Natural killer cell (primary cell): ENCODE results near the gene GRID1. TPM values are rescaled to one million over a fixed set of nuclear protein-coding genes. Genes with fewer than 3 reads are reported as not detected.

Experiments
- ATAC-seq, 3 donors: fragments of 150-1000 bp in 2 of 3; fragments of 200-7000 bp in 1 of 3; cut with Tn5 transposase; 1 replicate in 1 of 3; 2 replicates in 2 of 3; pipeline ENCODE4 v1.10.0; 2021; ENCODE audit warnings: mild to moderate bottlenecking in 2 of 3, moderate library complexity in 2 of 3
- DNase-seq, 2 donors: peaks; one replicate each; pipeline versions ENCODE4 v3.0.0 to v3.0.0-alpha.2; 2013 to 2021; ENCODE audit warnings: mixed read lengths in 1 of 2
- H3K27ac ChIP-seq: one replicate; pipeline ENCODE4 v1.5.1; 2013; ENCODE audit warnings: mild to moderate bottlenecking, low read length
- H3K27me3 ChIP-seq: one replicate; pipeline ENCODE4 v1.6.1; 2013; ENCODE audit warnings: low read length; ENCODE audit not compliant: control insufficient read depth, insufficient read depth
- H3K36me3 ChIP-seq: one replicate; pipeline ENCODE4 v1.6.1; 2013; ENCODE audit warnings: low read length; ENCODE audit not compliant: control insufficient read depth, insufficient read depth
- H3K4me1 ChIP-seq: one replicate; pipeline ENCODE4 v1.6.1; 2013; ENCODE audit warnings: low read length; ENCODE audit not compliant: control insufficient read depth, insufficient read depth
- H3K4me3 ChIP-seq: one replicate; pipeline ENCODE4 v1.5.1; 2013; ENCODE audit warnings: low read length
- H3K9me3 ChIP-seq: one replicate; pipeline ENCODE4 v1.6.1; 2013; ENCODE audit warnings: low read length; ENCODE audit not compliant: control insufficient read depth, insufficient read depth
- H3K27ac Mint-ChIP-seq, 2 donors: one replicate each; pipeline ENCODE4 v1.8.0; 2022; ENCODE audit warnings: mild to moderate bottlenecking in 2 of 2, mixed read lengths in 2 of 2, moderate library complexity in 1 of 2
- H3K27me3 Mint-ChIP-seq, 2 donors: one replicate each; pipeline ENCODE4 v1.8.0; 2022; ENCODE audit warnings: low read depth in 2 of 2, mixed read lengths in 2 of 2
- H3K36me3 Mint-ChIP-seq: one replicate; pipeline ENCODE4 v1.8.0; 2022; ENCODE audit warnings: mixed read lengths
- H3K4me1 Mint-ChIP-seq, 2 donors: one replicate each; pipeline ENCODE4 v1.8.0; 2022; ENCODE audit warnings: mixed read lengths in 2 of 2
- H3K4me3 Mint-ChIP-seq: one replicate; pipeline ENCODE4 v1.8.0; 2022; ENCODE audit warnings: mild to moderate bottlenecking, moderate library complexity, mixed read lengths
- H3K9me3 Mint-ChIP-seq, 2 donors: one replicate each; pipeline ENCODE4 v1.8.0; 2022; ENCODE audit warnings: mixed read lengths in 2 of 2
- CTCF ChIP-seq: fragments of 200-600 bp; IDR thresholded peaks from one replicate; pipeline ENCODE4 v1.8.0; 2022; ENCODE audit warnings: antibody characterized with exemption
- WGBS: methylation state at CpG from one replicate; pipeline ENCODE4 v1.1.7; 2013; ENCODE audit warnings: missing lambda C conversion rate; ENCODE audit not compliant: insufficient coverage; 5-methylcytosine and 5-hydroxymethylcytosine counted together
- intact Hi-C: fragments of 100-400 bp; cut with micrococcal nuclease; formaldehyde crosslinking; loops from one replicate; pipeline ENCODE4 v1.14.2; 2022
- total RNA-seq, 4 donors: library from RNA; stranded (reverse); fragments of 120-200 nt in 1 of 4; gene quantifications; one replicate each; pipeline versions ENCODE4 v1.2.3 to v1.2.4, GENCODE V29; 2013 to 2022

Gene GRID1
- total RNA-seq, 3 donors from 2014 or later (not counting 1 experiment from before 2014, with no cell fraction given), result not detected

GRCh38 chr10:86103391-86104101, 263.0 kb downstream of the GRID1 start:
- Histone ChIP-seq H3K27me3 (no peaks in the 10 kb centered on the region), H3K4me1 (no peaks in the 10 kb centered on the region), H3K27ac (no peak overlapping the region), H3K9me3 (no peaks in the 10 kb centered on the region), H3K36me3 (no peaks in the 10 kb centered on the region), H3K4me3 (no peak overlapping the region)
- Mint-ChIP-seq H3K27ac (no peak overlapping the region), H3K9me3 (no peaks in the 10 kb centered on the region), H3K4me3 (no peak overlapping the region), H3K27me3 (peaks cover 0 to 2% of the 10 kb centered on the region in 2 donors), H3K4me1 (no peaks in the 10 kb centered on the region), H3K36me3 (no peaks in the 10 kb centered on the region)
- intact Hi-C loops, result no loop called here
- ATAC-seq (no peak), DNase-seq (no peak)
- 75% methylated on average over 8 of the region's 8 CpGs for WGBS
- TF ChIP-seq CTCF, result no peak

GRCh38 chr10:86102451-86102850, 264.1 kb downstream of the GRID1 start:
- ATAC-seq, result no peak
- H3K9me3 Mint-ChIP-seq, result no peaks in the 10 kb centered on the region
- Histone ChIP-seq H3K9me3 (no peaks in the 10 kb centered on the region), H3K4me1 (no peaks in the 10 kb centered on the region), H3K27ac (no peak overlapping the region), H3K27me3 (no peaks in the 10 kb centered on the region), H3K4me3 (no peak overlapping the region), H3K36me3 (no peaks in the 10 kb centered on the region)
- no peak for DNase-seq
- no peak overlapping the region for H3K4me3 Mint-ChIP-seq
- WGBS, result 93% methylated on average over 4 of the region's 5 CpGs
- no peak overlapping the region for H3K27ac Mint-ChIP-seq
- H3K27me3 Mint-ChIP-seq, result peaks cover 0 to 2% of the 10 kb centered on the region in 2 donors
- no peaks in the 10 kb centered on the region for H3K4me1 Mint-ChIP-seq
- H3K36me3 Mint-ChIP-seq, result no peaks in the 10 kb centered on the region
- intact Hi-C loops, result no loop called here
- no peak for TF ChIP-seq CTCF

- peaks cover 0 to 2% of the 10 kb centered on the region in 2 donors for H3K27me3 Mint-ChIP-seq
- TF ChIP-seq CTCF, result no peak
- no peak overlapping the region for H3K4me3 ChIP-seq
- ATAC-seq (no peak), DNase-seq (no peak)
- no peaks in the 10 kb centered on the region for H3K9me3 ChIP-seq
- no peak overlapping the region for H3K4me3 Mint-ChIP-seq
- H3K27ac ChIP-seq, result no peak overlapping the region
- H3K27me3 ChIP-seq, result no peaks in the 10 kb centered on the region
- H3K27ac Mint-ChIP-seq, result no peak overlapping the region
- no peaks in the 10 kb centered on the region for H3K4me1 Mint-ChIP-seq
- no peaks in the 10 kb centered on the region for H3K36me3 ChIP-seq
- 69% methylated on average over 2 of the region's 2 CpGs for WGBS
- intact Hi-C loops, result no loop called here
- no peaks in the 10 kb centered on the region for H3K9me3 Mint-ChIP-seq
- no peaks in the 10 kb centered on the region for H3K36me3 Mint-ChIP-seq
- no peaks in the 10 kb centered on the region for H3K4me1 ChIP-seq
Observed at GRCh38 chr10:86102031-86102430, 264.6 kb downstream of the GRID1 start.

- no peak for TF ChIP-seq CTCF
- intact Hi-C loops, result no loop called here
- ATAC-seq (no peak), DNase-seq (no peak)
- H3K4me1 Mint-ChIP-seq, result no peaks in the 10 kb centered on the region
- Histone ChIP-seq H3K27me3 (no peaks in the 10 kb centered on the region), H3K9me3 (no peaks in the 10 kb centered on the region), H3K4me1 (no peaks in the 10 kb centered on the region), H3K27ac (no peak overlapping the region), H3K36me3 (no peaks in the 10 kb centered on the region), H3K4me3 (no peak overlapping the region)
- no peak overlapping the region for H3K4me3 Mint-ChIP-seq
- 42% methylated on average over 5 of the region's 5 CpGs for WGBS
- no peaks in the 10 kb centered on the region for H3K9me3 Mint-ChIP-seq
- peaks cover 0 to 2% of the 10 kb centered on the region in 2 donors for H3K27me3 Mint-ChIP-seq
- H3K36me3 Mint-ChIP-seq, result no peaks in the 10 kb centered on the region
- H3K27ac Mint-ChIP-seq, result no peak overlapping the region
Observed at GRCh38 chr10:86100581-86101061, 266.0 kb downstream of the GRID1 start.
